NCI-H1048 (cell line): ENCODE data around the gene CPLANE2.
"Not testable (repeated sequence)": the region's sequence is repeated elsewhere in the genome, so short reads cannot be mapped to it uniquely, and the experiment has no call there.

Source experiments
- DNase-seq: peaks from one replicate; lab custom pipeline; 2025; lab: John Stamatoyannopoulos, UW

The CPLANE2 gene

DNA sequence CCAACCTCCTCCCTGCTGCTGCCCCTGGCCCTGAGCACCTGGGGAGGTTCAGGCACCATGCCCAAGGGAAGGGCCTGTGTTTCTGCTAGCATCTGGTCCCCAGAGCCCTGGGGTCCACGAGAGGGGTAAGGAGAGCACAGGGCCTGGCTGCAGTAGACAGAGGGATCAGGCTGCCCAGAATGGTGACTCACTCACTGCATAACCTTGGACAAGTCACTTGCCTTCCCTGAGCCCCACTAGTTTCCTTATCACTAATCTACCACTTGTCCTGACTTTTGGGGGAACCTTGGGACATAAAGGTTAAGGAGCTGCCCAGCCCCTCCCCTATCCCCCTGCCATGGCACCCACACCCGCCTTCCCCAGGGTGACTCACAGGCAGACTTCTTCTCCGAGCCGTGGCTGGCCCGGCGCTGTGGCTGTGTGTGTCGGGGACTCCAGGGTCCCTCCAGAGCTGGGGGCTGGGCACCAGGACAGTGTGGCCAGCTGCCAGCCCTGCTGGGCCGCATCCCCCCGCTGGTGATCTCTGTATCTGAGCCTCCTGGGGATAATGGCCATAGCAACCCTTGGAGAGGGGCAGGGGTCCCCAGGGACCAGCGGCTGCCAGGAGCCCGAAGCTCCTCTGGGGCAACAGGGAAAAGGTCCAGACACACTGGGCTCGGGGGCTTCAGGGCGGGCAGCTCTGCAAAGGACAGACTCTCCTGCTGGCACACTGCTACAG lies 28.6 kb downstream of the CPLANE2 start:
- no peak for DNase-seq

DNA sequence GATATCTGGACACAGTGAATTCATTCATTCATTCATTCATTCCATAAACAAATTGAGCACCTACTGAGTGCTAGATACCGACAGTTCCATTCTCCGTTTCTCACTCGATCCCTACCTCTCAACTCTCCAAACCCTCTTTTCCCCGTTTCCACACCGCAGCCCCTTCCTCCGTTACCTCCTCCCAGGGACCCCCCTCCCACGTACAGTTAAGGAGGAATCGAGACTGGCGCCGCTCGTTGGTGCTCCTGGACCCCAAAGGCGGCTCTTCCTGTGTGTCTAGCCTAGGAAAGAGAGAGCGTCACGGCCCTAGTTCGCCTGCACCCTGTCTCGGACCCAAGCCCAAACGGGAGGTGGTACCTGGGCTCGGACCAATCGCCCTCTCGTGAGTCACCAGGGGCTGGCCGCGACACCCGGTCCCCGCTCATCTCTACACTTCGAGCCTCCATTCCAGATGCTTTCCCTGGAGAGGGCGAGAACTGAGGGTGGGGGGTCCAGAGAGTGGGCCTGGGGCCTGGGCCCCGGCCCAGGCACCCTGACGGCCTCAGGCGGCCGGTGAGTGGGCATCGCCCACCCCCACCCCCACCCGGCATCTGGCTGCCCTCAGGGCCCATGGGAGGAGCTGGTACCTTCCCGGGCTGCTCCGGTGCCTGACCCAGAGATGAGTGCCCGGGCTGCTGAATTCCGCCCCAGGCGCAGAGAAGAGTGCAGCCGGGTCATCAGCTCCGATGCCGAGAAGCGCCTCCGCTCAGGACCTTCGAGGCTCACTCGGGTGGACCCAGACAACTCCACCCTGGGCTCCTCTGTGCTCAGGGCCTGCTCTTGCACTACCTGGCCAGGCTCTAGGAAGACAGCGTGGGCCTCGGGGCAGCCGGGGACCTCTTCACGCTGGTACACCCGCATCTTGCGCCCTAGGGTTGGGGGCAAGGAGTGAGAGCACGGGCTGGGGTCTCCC lies 29.4 kb downstream of the CPLANE2 start:
- DNase-seq: no peak

DNA sequence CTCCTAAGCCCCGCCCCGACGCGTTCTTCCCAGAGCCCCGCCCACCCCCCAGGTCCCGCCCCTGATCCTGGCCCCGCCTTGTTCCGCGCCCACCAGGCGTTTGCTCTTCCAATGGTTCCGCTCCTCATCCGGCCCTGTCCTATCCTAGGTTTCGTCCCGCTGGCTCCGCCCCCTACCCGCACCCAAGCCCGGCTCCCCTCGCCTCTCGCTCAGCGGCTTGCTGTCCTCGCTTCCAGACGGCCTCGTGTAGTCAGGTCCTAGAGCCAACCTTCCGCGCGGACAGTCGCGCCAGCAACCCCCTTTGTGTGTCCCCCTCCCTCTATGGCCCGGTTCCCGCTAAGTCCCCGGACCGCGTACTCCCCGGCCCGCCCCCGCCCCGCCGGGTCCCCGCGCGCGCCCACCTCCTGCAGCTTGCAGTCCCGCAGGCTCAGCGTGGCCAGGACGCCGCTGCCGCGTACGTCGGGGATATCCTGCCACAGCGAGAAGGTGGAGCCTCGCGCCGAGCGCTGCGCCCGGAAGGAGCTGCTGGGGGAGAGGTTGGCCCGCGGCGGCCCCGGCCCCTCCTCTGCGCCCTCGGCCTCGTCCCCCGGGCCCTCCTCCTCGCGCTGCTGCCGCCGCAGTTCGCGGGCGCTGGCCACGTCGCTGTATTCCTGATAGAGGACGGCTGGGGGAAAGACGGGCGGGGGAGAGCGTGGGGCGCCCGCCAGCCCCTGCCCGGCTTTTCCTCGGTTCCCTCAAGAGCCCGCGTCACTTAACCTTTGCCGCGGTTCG lies 30.3 kb downstream of the CPLANE2 start:
- peak; percentile 97 for DNase-seq

DNA sequence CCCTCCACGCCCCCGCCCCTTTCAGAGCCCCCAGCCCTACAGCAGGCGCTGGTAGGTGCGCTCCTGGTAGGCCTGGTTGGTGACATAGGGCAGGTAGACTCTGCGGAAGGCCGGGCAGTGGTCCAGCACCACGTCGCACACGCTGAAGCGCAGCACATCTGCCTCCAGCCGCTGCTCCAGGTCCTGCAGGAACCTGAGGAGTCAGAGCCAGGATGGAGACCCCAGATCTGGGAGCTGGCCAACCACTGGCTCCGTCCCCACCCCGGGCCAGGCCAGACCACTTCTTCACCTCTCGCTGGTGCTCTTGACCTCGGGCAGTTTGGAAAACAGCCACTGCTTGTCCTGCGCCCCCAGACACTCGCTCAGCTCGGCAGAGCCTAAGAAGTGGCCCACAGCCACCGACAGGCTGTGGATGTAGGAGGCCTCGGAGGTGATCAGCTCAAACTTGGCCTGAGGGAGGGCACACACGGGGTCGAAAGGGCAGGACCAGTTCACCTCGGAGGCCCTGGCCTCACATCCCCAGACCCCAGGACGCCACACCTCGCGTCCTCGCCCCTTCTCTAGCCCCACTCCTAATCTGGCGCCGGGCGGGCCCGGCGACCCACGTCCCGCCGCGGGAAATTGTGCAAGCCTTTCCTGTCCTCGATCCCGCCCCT lies 31.0 kb downstream of the CPLANE2 start:
- no peak for DNase-seq

DNA sequence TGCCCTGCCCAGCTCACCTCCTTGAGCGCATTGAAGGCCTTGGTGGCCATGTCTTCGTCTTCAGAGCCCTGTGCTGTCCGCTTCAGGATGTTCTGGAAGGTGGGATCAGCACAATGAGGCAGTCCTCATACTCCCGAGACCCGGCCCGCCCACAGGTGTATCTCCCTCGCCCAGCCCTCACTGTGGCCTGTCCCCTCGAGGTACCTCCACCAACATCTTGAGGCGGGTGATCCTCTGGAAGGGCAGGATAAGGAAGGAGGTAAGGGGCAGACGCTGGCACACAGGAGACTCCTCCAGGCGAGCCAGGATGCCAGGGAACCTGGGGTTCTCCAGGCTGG lies 31.7 kb downstream of the CPLANE2 start:
- DNase-seq: no peak

DNA sequence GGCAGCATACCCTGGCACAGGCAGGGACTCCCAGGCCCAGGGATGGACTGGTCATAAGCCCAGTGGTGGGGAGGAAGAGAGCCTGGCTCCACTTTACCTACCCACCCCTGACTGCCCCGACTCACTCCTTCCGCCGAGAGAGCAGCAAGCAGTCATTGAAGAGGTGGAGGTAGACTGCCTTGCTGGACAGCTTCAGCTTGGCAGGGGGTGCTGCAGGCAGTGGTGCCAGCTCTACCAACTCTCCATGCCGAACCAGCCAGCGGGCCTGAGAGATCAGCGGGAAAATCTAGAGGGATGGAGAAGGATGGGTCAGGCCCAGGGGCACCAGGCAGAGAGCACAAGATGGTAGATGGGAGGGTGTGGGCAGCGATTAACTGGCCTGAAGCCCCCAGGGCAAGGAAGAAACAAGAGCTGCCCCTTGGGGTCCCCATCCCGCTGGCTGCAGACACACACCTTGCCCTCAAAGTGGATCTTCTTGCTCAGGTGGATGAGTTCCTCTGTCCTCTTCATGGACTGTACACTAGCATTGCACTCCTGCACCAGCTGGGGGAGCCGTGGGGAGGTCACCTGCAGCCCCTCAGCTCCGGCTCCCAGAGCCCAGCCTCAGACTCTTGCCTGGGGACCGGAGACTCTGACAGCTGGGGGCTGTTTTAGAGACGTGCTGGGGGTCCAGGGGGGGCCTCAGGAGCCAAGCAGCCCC lies 32.2 kb downstream of the CPLANE2 start:
- no peak for DNase-seq

DNA sequence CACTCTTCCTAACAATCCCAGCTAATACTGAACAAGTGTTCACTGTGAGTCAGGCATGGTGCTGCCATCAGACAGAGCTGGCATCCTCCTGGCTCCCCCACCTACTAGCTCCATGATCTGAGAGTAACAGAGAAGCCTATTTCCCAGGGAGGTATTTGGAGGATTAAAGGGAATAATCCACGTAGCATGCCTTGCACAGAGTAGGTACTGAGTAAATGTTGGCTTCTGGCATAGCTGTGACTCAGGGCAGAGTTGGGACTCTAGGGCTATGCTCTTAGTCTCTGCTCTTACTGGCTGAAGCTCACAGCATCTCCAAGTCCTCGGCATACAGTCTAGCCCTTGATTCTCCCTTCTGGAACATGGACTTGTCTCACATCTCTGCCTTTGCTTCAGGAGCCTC lies 32.8 kb downstream of the CPLANE2 start:
- DNase-seq: no peak

DNA sequence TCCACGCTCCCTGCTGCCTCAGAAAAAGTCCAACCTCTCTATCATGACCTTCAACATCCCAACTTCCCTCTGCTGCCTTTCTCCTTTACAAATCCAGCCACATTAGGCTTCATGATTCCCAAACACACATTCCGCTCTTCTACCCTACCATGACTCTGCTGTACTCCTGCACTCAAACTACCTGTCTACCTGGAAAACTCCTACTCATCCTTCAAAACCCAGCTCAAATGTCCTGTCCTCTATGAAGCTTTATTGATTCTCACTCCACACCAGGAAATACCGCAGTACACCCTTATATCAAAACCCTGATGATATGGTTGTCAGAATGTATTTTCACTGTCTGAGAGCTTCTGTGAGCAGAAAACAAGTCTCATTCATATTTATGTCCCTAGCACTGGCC lies 33.4 kb downstream of the CPLANE2 start:
- no peak for DNase-seq

DNA sequence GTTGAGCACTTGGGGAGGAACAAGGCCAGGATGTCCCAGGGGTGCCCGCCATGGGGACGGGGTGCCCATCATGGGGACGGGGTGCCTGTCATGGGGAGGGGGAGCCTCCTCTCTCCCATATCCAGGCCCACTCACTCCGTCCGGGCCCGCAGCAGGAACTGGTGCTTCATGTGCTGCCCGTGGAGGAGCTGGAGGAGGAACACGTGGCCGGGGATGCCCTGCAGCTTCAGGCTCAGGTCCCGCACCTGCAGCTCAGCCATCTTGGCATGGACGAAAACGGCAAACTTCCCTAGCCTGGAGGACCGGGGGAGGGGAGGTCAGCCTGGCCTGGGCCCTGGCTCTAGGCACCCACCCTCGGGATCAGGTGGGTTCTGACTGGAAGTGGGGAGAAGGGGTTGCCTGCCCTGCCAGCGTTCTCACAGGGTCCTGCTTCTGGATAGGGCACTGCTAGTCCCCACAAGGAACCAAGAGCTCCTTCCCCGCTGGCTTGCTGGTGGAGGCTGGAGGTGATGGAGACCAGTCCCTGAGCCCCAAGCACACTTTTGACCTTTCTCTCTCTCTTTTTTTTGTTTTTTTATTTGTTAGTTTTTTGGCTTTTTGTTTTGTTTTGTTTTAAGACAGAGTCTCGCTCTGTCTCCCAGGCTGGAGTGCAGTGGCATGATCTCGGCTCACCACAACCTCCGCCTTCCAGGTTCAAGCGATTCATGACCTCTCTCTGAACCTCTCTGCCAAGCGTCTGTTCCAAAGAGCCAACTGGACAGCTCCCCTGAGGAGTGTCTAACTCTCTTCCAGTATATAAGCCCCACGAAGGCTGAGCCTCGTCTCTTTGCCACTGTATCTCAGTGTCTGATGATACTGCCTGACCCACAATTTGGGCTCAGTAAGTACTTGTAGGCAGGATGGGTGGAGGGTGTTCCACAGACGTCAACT lies 34.4 kb downstream of the CPLANE2 start:
- no peak for DNase-seq

DNA sequence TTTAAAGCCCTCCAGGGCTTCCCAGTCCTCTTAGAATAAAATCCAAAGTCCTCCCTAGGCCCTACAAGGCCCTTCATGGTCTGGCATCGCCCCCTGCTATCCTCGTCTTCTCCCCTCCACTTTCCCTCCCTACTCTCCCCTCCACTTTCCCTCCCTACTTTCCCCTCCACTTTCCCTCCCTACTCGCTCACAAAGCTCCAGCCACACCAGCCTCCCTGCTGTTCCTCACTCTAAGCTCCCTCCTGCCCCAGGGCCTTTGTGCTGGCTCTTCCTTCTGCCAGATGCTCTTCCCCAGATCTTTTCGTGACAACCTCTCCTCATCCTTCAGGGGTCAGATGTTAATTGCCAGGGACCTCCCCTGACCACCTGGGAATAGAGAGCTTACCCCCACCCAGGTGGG lies 37.3 kb downstream of the CPLANE2 start:
- DNase-seq: no peak

DNA sequence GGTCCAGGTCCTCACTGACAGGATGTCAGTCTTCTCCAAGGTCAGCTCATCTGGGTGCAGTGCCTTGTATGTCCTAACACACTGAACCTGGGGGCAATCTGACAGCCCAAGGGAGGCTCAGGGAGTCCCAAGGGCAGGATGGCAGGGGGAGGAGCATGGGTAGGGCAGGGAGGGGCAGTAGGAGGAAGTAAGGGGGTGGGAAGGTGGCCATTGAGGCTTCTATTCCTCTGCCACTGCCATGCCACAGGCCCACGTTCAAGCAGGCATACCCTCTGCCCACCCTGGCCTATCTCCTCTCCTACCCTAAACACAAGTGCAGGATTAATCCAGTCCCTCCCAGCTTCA lies 37.9 kb downstream of the CPLANE2 start:
- no peak for DNase-seq

DNA sequence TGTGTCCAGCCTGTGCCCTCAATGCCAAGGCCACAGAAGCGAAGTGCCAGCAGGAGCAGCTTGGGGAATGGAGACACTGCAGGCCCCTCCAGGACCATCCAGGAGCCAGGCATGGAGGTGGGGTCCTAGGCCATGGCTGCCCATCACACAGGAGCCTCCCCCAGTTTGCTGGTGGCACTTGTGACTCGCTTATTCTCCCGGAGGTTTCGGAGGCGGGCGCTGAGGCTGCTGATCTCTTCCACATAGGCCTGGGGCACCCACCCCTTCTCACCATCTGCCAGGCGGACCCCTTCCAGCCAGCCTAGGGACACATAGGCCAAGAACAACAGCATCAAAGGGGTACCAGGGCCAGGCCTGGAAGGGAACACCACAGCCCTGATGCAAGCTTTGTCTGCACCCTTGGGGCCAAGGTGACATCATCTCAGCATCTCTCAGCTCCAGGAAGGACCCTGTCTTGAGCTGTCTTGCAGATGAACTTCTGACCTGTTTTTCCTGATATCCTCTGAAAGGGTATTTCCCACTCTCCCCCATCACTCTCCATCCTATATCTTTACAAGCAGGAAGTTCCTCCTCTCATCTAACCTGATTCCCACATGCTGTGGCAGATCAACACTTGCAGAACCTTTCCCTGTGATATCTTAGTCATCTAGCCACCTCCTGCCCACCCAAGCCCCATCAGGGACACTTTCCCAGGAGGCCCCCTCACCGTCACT lies 38.4 kb downstream of the CPLANE2 start:
- no peak for DNase-seq

DNA sequence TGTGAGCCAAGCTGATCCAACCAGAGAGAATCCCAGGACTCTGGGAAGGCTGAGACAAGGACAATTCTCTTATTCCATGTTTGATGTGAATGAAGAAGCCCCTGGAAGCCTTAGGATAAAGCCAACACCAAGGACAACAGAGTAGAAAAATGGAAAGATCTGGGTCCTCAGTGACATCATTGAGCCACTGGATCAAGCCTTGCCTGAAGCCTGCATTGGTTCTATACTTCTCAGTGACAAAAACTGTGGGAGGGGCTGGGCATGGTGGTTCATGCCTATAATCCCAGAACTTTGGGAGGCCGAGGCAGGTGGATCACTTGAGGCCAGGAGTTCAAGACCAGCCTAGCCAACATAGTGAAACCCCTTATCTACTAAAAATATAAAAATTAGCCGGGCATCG lies 40.1 kb downstream of the CPLANE2 start:
- no peak for DNase-seq

DNA sequence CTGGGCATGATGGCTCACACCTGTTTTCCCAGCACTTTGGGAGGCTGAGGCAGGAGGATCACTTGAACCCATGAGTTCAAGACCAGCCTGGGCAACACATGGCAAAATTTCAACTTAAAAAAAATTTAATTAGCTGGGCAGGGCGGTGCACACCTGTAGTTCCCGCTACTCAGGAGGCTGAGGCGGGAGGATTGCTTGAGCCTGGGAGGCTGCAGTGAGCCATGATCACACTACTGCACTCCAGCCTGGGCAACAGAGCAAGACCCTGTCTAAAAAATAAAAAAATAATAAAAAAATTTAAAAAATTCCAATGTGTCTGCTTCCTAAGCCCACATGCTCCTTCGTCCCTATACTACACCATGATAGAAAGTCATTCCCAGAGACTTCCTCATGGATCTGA lies 40.8 kb downstream of the CPLANE2 start:
- DNase-seq: not testable (repeated sequence)

DNA sequence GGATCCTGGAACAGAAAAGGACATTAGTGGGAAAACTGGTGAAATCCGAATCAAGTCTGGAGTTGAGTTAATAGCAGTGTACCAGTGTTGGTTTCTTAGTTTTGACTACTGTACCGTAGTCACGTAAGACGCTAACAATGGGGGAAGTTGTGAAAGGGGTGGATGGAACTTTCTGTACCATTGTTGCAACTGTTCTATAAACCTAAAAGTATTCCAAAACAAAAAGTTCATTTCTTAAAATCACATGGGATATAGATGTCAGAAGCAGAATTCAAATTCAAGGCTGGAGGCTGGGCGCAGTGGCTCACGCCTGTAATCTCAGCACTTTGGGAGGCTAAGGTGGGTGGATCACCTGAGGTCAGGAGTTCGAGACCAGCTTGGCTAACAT lies 41.5 kb downstream of the CPLANE2 start:
- DNase-seq: no peak

DNA sequence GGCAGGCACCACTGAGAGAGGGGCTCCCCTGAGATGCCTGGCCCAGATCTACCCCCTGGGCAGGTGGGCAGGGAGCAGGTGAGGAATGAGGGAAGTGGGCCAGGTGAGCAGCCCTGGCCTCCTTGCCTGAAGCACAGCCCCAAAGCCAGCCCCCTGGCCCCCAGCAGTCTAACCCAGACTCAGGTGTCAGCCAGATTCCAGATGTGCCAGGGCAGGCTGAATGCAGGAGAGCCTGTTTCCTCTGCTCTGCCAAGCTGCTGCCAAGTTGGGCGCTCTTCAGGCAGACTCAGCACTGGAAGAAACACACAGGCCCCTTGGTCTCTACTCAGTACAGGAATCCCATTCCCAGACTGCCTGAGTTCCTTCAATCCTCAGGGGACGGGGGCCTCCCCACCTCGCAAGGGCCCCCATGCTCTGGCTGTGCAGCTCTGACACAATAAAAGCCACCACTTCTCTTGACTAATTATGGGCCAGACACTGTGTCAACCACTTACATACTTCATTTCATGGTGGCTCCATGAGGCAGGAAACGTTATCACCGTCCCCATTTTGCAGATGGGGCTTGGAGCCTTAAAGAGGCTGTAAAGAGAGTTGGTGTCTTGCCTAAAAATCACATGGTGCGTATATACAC lies 45.0 kb downstream of the CPLANE2 start:
- DNase-seq: no peak

DNA sequence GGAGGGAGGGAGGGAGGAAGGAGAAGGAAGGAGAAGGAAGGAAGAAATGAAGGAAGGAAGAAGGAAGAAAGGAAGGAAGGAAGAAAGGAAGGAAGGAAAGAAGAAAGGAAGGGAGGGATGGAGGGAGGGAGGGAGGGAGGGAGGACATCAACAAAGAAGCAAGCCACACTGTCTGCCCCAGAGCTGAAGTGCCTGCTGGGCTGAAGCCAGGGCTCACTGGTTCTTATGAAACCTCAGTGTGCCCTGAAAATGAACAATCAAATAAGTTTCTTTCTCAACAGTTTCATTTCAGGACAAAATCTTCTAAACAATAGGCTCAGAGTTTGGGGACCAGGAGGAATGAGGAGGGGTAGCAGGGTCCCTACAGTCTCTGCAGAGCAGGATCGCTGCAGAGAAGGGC lies 45.7 kb downstream of the CPLANE2 start:
- DNase-seq: no peak

DNA sequence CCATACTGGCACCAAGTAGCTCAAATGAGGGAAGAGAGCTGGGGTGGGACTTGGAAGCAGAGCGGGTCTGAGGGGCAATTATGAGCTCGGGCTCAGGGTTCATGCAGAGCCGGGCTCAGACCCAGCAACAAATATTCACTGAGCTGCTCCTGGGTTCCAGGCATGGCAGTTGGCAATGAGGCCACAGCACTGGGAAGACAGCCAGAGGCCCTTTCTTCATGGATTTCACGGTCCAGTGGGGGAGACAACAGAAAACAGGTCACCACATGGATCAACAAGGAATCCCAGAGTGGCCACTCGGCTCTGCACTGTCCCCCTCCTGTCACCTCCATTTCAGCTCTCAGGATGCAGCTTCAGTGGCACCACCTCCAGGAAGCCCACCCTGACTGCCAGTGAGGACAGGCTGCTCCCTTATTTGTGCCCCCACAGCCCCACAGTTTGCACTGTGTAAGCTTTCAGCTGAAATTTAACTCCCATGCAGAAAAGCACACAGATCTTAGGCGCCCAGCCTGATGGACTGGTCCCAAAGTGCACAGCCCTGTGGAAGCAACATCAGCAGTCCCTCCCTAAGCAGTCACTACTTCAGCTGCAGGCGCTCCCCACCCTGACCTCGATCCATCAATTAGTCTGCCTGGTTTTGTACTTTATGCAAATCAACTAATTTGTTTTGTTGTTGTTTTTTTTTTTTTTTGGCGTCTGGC lies 46.9 kb downstream of the CPLANE2 start:
- no peak for DNase-seq

DNA sequence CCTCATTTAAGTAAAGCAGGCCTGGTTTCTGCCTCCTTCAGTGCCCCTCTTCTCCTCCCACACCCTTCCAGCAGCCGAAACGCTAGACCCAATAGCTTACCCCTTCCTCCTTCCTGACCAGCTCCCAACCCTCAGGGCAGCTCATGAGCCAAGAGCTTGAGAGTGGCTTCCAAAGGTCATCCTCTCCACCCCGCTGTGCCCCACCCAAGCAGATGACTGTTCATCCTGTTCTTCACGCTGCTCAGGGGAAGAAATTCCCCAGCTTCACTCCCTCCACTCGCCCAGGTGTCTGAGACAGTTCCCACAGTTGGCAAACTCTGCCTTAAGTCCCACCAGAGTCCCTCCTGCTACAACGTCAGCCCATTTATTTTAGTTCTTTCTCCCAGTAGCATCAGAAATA lies 48.0 kb downstream of the CPLANE2 start:
- no peak for DNase-seq
